ENCODE results near the gene DDX25.

GRCh38 chr11:125881291-125881690, 23.0 kb upstream of the DDX25 start:
- TF ChIP-seq CTCF (IDR thresholded peaks at IDR 0.05) (no peak), POLR2A (IDR thresholded peaks at IDR 0.05) (no peak)
